Caki2 (cell line): ENCODE measurements around the gene MAP3K12. TPM values are rescaled to one million over a fixed set of nuclear protein-coding genes. Genes with fewer than 3 reads are reported as not detected.
"Not testable (repeated sequence)": the region's sequence is repeated elsewhere in the genome, so short reads cannot be mapped to it uniquely, and the experiment has no call there.

Experiments used
- DNase-seq: peaks from one replicate; pipeline ENCODE4 v3.0.0-alpha.2; 2015; ENCODE audit warnings: low read depth
- in situ Hi-C: cut with HindIII; loops from 2 replicates; pipeline ENCODE4 v1.10.0; 2016; ENCODE audit warnings: low sequenced_read_pairs, low pct_unique_long_range_greater_than_20kb, mixed read lengths
- total RNA-seq: library from RNA; depleted of rRNA; stranded (reverse); fragments of >200 nt; shearing (Covaris generic); gene quantifications from 2 replicates; pipeline ENCODE4 v1.2.3, GENCODE V29; 2014; ENCODE audit warnings: low replicate concordance

Gene MAP3K12
- total RNA-seq, 1 experiment from 2014 or later = 31.1 TPM

GRCh38 chr12:53481939-53482586 lies 17.2 kb downstream of the MAP3K12 start:
- DNase-seq = peak; percentile 53
- in situ Hi-C loops = no loop called here

GRCh38 chr12:53481458-53481857 lies 17.8 kb downstream of the MAP3K12 start:
- DNase-seq = not testable (repeated sequence)

GRCh38 chr12:53480491-53481442 lies 18.5 kb downstream of the MAP3K12 start:
- in situ Hi-C loops = no loop called here
- no peak for DNase-seq

More at GRCh38 chr12:53481458-53481857, 17.8 kb downstream of the MAP3K12 start:
- in situ Hi-C loops = not testable (repeated sequence)

- DNase-seq = no peak
- in situ Hi-C loops = no loop called here
Measured at GRCh38 chr12:53479331-53479730, 19.9 kb downstream of the MAP3K12 start.

GRCh38 chr12:53478865-53479264 lies 20.4 kb downstream of the MAP3K12 start:
- in situ Hi-C loops = no loop called here
- no peak for DNase-seq

- in situ Hi-C loops = no loop called here
- peak; percentile 47 for DNase-seq
Measured at GRCh38 chr12:53476769-53477209, 22.5 kb downstream of the MAP3K12 start.

- in situ Hi-C loops = no loop called here
- no peak for DNase-seq
Measured at GRCh38 chr12:53474819-53475218, 24.4 kb downstream of the MAP3K12 start.

GRCh38 chr12:53474077-53474476 lies 25.2 kb downstream of the MAP3K12 start:
- no peak for DNase-seq
- in situ Hi-C loops = no loop called here

GRCh38 chr12:53472056-53472582 lies 27.1 kb downstream of the MAP3K12 start:
- DNase-seq = no peak
- in situ Hi-C loops = no loop called here

- in situ Hi-C loops = no loop called here
- no peak for DNase-seq
Measured at GRCh38 chr12:53468282-53468681, 31.0 kb downstream of the MAP3K12 start.

- no peak for DNase-seq
- in situ Hi-C loops = no loop called here
Measured at GRCh38 chr12:53467880-53468279, 31.4 kb downstream of the MAP3K12 start.

- in situ Hi-C loops = no loop called here
- no peak for DNase-seq
Measured at GRCh38 chr12:53467082-53467481, 32.2 kb downstream of the MAP3K12 start.

- in situ Hi-C loops = no loop called here
- DNase-seq = no peak
Measured at GRCh38 chr12:53466640-53467039, 32.6 kb downstream of the MAP3K12 start.

- DNase-seq = no peak
- in situ Hi-C loops = no loop called here
Measured at GRCh38 chr12:53465679-53466078, 33.6 kb downstream of the MAP3K12 start.

- in situ Hi-C loops = no loop called here
- no peak for DNase-seq
Measured at GRCh38 chr12:53464685-53465418, 34.4 kb downstream of the MAP3K12 start.

- in situ Hi-C loops = no loop called here
- no peak for DNase-seq
Measured at GRCh38 chr12:53463802-53464560, 35.3 kb downstream of the MAP3K12 start.

GRCh38 chr12:53462935-53463334 lies 36.3 kb downstream of the MAP3K12 start:
- in situ Hi-C loops = no loop called here
- DNase-seq = no peak

- no peak for DNase-seq
- in situ Hi-C loops = no loop called here
Measured at GRCh38 chr12:53461591-53461990, 37.7 kb downstream of the MAP3K12 start.
